GM19328 (cell line): ENCODE data around the gene CACNB2.
"Not testable (repeated sequence)": the region's sequence is repeated elsewhere in the genome, so short reads cannot be mapped to it uniquely, and the experiment has no call there.

Experiments
- ATAC-seq: cut with Tn5 transposase; IDR thresholded peaks from one replicate; pipeline ENCODE4 v1.9.1; 2021; ENCODE audit warnings: mild to moderate bottlenecking, moderate library complexity; ENCODE audit not compliant: unreplicated experiment

The CACNB2 gene

GRCh38 chr10:18554479-18554878 lies 414.3 kb downstream of the CACNB2 start:
- ATAC-seq: no peak

GRCh38 chr10:18556522-18557147 lies 416.4 kb downstream of the CACNB2 start:
- no peak for ATAC-seq

GRCh38 chr10:18557960-18558359 lies 417.7 kb downstream of the CACNB2 start:
- no peak for ATAC-seq

GRCh38 chr10:18561861-18562551 lies 421.8 kb downstream of the CACNB2 start:
- no peak for ATAC-seq

GRCh38 chr10:18563003-18563726 lies 422.9 kb downstream of the CACNB2 start:
- ATAC-seq: no peak

GRCh38 chr10:18565006-18565405 lies 424.8 kb downstream of the CACNB2 start:
- no peak for ATAC-seq

GRCh38 chr10:18566177-18566576 lies 426.0 kb downstream of the CACNB2 start:
- ATAC-seq: no peak

GRCh38 chr10:18567343-18567856 lies 427.2 kb downstream of the CACNB2 start:
- no peak for ATAC-seq

- ATAC-seq: not testable (repeated sequence)
Observed at GRCh38 chr10:18570386-18570785, 430.2 kb downstream of the CACNB2 start.

GRCh38 chr10:18571076-18571475 lies 430.9 kb downstream of the CACNB2 start:
- no peak for ATAC-seq

- no peak for ATAC-seq
Observed at GRCh38 chr10:18571780-18572179, 431.6 kb downstream of the CACNB2 start.

- ATAC-seq: no peak
Observed at GRCh38 chr10:18572959-18573561, 432.8 kb downstream of the CACNB2 start.

GRCh38 chr10:18576586-18576985 lies 436.4 kb downstream of the CACNB2 start:
- no peak for ATAC-seq

- ATAC-seq: no peak
Observed at GRCh38 chr10:18577823-18578685, 437.8 kb downstream of the CACNB2 start.

- ATAC-seq: no peak
Observed at GRCh38 chr10:18582803-18583202, 442.6 kb downstream of the CACNB2 start.

- ATAC-seq: no peak
Observed at GRCh38 chr10:18583575-18584270, 443.5 kb downstream of the CACNB2 start.

- not testable (repeated sequence) for ATAC-seq
Observed at GRCh38 chr10:18586637-18587036, 446.4 kb downstream of the CACNB2 start.

- not testable (repeated sequence) for ATAC-seq
Observed at GRCh38 chr10:18591141-18591540, 450.9 kb downstream of the CACNB2 start.
